Endodermal cell (in vitro differentiated cells): Measurements from ENCODE around the gene SYTL4. TPM values are rescaled to one million over a fixed set of nuclear protein-coding genes. Genes with fewer than 3 reads are reported as not detected.

Experiments
- DNase-seq: peaks from one replicate; pipeline ENCODE4 v3.0.0-alpha.2; 2017
- H3K27ac ChIP-seq: 2 replicates; pipeline ENCODE4 v1.5.1; 2013; ENCODE audit warnings: mild to moderate bottlenecking, low read depth, low read length, moderate library complexity
- H3K27me3 ChIP-seq: 2 replicates; pipeline ENCODE4 v1.6.1; 2013; ENCODE audit warnings: mild to moderate bottlenecking, low read length, moderate library complexity; ENCODE audit not compliant: insufficient read depth, control insufficient read depth, poor library complexity, severe bottlenecking
- H3K36me3 ChIP-seq: 2 replicates; pipeline ENCODE4 v1.7.0; 2013; ENCODE audit warnings: mild to moderate bottlenecking, low read length, moderate library complexity; ENCODE audit not compliant: control insufficient read depth, insufficient read depth
- H3K4me1 ChIP-seq: one replicate; pipeline ENCODE4 v1.7.0; 2013; ENCODE audit warnings: low read length; ENCODE audit not compliant: control insufficient read depth, insufficient read depth
- H3K4me3 ChIP-seq: 2 replicates; pipeline ENCODE4 v1.5.1; 2013; ENCODE audit warnings: mild to moderate bottlenecking, low read length, moderate library complexity
- H3K9ac ChIP-seq: 2 replicates; pipeline ENCODE4 v1.6.1; 2013; ENCODE audit warnings: mild to moderate bottlenecking, low read length, moderate library complexity; ENCODE audit not compliant: poor library complexity, severe bottlenecking; ENCODE audit errors: extremely low read depth
- H3K9me3 ChIP-seq: 2 replicates; pipeline ENCODE4 v1.6.1; 2013; ENCODE audit warnings: mild to moderate bottlenecking, low read length, moderate library complexity; ENCODE audit not compliant: control insufficient read depth
- H3K27ac Mint-ChIP-seq: 2 replicates; pipeline ENCODE4 v1.8.0; 2020; ENCODE audit warnings: mixed read lengths
- H3K27me3 Mint-ChIP-seq: 2 replicates; pipeline ENCODE4 v1.8.0; 2021; ENCODE audit warnings: mild to moderate bottlenecking, mixed read lengths; ENCODE audit not compliant: insufficient read depth
- H3K36me3 Mint-ChIP-seq: 2 replicates; pipeline ENCODE4 v1.8.0; 2020; ENCODE audit warnings: low read depth, mixed read lengths
- H3K4me1 Mint-ChIP-seq: 2 replicates; pipeline ENCODE4 v1.8.0; 2020; ENCODE audit warnings: mixed read lengths
- H3K4me3 Mint-ChIP-seq: 2 replicates; pipeline ENCODE4 v1.8.0; 2020; ENCODE audit warnings: mild to moderate bottlenecking, moderate library complexity, mixed read lengths
- H3K9me3 Mint-ChIP-seq: 2 replicates; pipeline ENCODE4 v1.8.0; 2020; ENCODE audit warnings: mild to moderate bottlenecking, mixed read lengths
- CTCF ChIP-seq: fragments of 200-600 bp; sonication (generic); conservative IDR thresholded peaks from 2 replicates; pipeline ENCODE4 v1.5.0; 2021; ENCODE audit warnings: antibody characterized with exemption, mild to moderate bottlenecking
- WGBS, 2 experiments: methylation state at CpG; one replicate each; pipeline versions ENCODE4 v1.1.5 to v1.1.7; 2013; ENCODE audit warnings: missing lambda C conversion rate in 2 of 2, mixed read lengths in 1 of 2; ENCODE audit not compliant: insufficient coverage in 1 of 2, insufficient read length in 1 of 2; 5-methylcytosine and 5-hydroxymethylcytosine counted together
- total RNA-seq, 2 donors: library from RNA; stranded (reverse); fragmentation: NEBNext Ultra II Directional in 1 of 2; extraction: Animal tissue kit (Norgen Biotek cat#: 25700) in 1 of 2; gene quantifications; 2 replicates in 1 of 2; 3 replicates in 1 of 2; pipeline ENCODE4 v1.2.1, GENCODE V29; 2021

The SYTL4 gene
- total RNA-seq, 2 donors from 2014 or later: 0.24 TPM; not detected in 1

GRCh38 chrX:100747090-100747489 is 15.2 kb upstream of the SYTL4 start:
- WGBS, 2 experiments: 100% methylated on average over 1 of the region's 3 CpGs; no CpG with 5 or more reads in 1 of the 2 experiments
- Mint-ChIP-seq H3K4me3 (no peak overlapping the region), H3K27me3 (peaks cover 2% of the 10 kb centered on the region), H3K27ac (no peak overlapping the region), H3K36me3 (no peaks in the 10 kb centered on the region), H3K4me1 (no peaks in the 10 kb centered on the region), H3K9me3 (peaks cover 27% of the 10 kb centered on the region)
- DNase-seq: no peak
- no peak for TF ChIP-seq CTCF
- Histone ChIP-seq H3K27ac (no peak overlapping the region), H3K4me3 (no peak overlapping the region), H3K9ac (no peak overlapping the region), H3K36me3 (no peaks in the 10 kb centered on the region), H3K27me3 (no peaks in the 10 kb centered on the region), H3K4me1 (no peaks in the 10 kb centered on the region), H3K9me3 (no peaks in the 10 kb centered on the region)

- no peaks in the 10 kb centered on the region for H3K4me1 ChIP-seq
- no peak overlapping the region for H3K9ac ChIP-seq
- no peak for DNase-seq
- H3K4me1 Mint-ChIP-seq: no peaks in the 10 kb centered on the region
- no peak overlapping the region for H3K27ac Mint-ChIP-seq
- H3K4me3 ChIP-seq: no peak overlapping the region
- H3K36me3 ChIP-seq: no peaks in the 10 kb centered on the region
- peaks cover 2% of the 10 kb centered on the region for H3K27me3 Mint-ChIP-seq
- H3K27ac ChIP-seq: no peak overlapping the region
- H3K9me3 Mint-ChIP-seq: peaks cover 21% of the 10 kb centered on the region
- no peaks in the 10 kb centered on the region for H3K9me3 ChIP-seq
- H3K27me3 ChIP-seq: no peaks in the 10 kb centered on the region
- no peaks in the 10 kb centered on the region for H3K36me3 Mint-ChIP-seq
- 82 to 96% methylated on average over 4 to 7 of the region's 7 CpGs for WGBS, 2 experiments
- no peak for TF ChIP-seq CTCF
- no peak overlapping the region for H3K4me3 Mint-ChIP-seq
These were observed 14.1 kb upstream of the SYTL4 start for GRCh38 chrX:100745806-100746537.

- Histone ChIP-seq H3K9ac (no peak overlapping the region), H3K4me1 (no peaks in the 10 kb centered on the region), H3K36me3 (no peaks in the 10 kb centered on the region), H3K27ac (no peak overlapping the region), H3K27me3 (peaks cover 4% of the 10 kb centered on the region), H3K9me3 (no peaks in the 10 kb centered on the region), H3K4me3 (no peak overlapping the region)
- Mint-ChIP-seq H3K36me3 (no peaks in the 10 kb centered on the region), H3K27ac (no peak overlapping the region), H3K4me3 (no peak overlapping the region), H3K27me3 (peaks cover 2% of the 10 kb centered on the region), H3K9me3 (peaks cover 18% of the 10 kb centered on the region), H3K4me1 (no peaks in the 10 kb centered on the region)
- 100% methylated on average over 1 of the region's 1 CpG; no CpG with 5 or more reads in 1 of the 2 experiments for WGBS, 2 experiments
- DNase-seq: no peak
- no peak for TF ChIP-seq CTCF
These were observed 13.3 kb upstream of the SYTL4 start for GRCh38 chrX:100745205-100745604.
